GM12891 (cell line): ENCODE results near the gene GPR18.

Experiments used
- PAX5 ChIP-seq: IDR thresholded peaks from 2 replicates; pipeline ENCODE4 v1.6.1; 2011; ENCODE audit warnings: low read length, moderate library complexity, mild to moderate bottlenecking; ENCODE audit not compliant: insufficient read depth, severe bottlenecking
- POLR2A ChIP-seq: IDR thresholded peaks from 2 replicates; pipeline ENCODE4 v1.6.1; 2011; ENCODE audit warnings: low read depth, low read length, control low read depth
- POLR2AphosphoS5 ChIP-seq: IDR thresholded peaks from 2 replicates; pipeline ENCODE4 v1.6.1; 2011; ENCODE audit warnings: low read depth, low read length, control low read depth
- POU2F2 ChIP-seq: IDR thresholded peaks from 2 replicates; pipeline ENCODE4 v1.6.1; 2011; ENCODE audit warnings: low read depth, mild to moderate bottlenecking, control low read depth, low read length, moderate library complexity
- SPI1 ChIP-seq: IDR thresholded peaks from 2 replicates; pipeline ENCODE4 v1.6.1; 2011; ENCODE audit warnings: low read depth, low read length, control low read depth
- TAF1 ChIP-seq: IDR thresholded peaks from 2 replicates; pipeline ENCODE4 v1.6.1; 2011; ENCODE audit warnings: low read depth, low read length, control low read depth

GRCh38 chr13:99260216-99260615 lies 2.0 kb upstream of the GPR18 start:
- TF ChIP-seq POLR2A (no peak), POLR2AphosphoS5 (no peak), TAF1 (no peak), SPI1 (no peak), POU2F2 (no peak), PAX5 (no peak)
